IPS-NIHi7 (cell line): ENCODE data around the gene CXCL16.
"Not testable (repeated sequence)": the region's sequence is repeated elsewhere in the genome, so short reads cannot be mapped to it uniquely, and the experiment has no call there.

Source experiments
- DNase-seq: peaks from one replicate; pipeline ENCODE4 v3.0.0; 2012; ENCODE audit warnings: mixed read lengths; ENCODE audit errors: extremely low spot score

The CXCL16 gene

DNA sequence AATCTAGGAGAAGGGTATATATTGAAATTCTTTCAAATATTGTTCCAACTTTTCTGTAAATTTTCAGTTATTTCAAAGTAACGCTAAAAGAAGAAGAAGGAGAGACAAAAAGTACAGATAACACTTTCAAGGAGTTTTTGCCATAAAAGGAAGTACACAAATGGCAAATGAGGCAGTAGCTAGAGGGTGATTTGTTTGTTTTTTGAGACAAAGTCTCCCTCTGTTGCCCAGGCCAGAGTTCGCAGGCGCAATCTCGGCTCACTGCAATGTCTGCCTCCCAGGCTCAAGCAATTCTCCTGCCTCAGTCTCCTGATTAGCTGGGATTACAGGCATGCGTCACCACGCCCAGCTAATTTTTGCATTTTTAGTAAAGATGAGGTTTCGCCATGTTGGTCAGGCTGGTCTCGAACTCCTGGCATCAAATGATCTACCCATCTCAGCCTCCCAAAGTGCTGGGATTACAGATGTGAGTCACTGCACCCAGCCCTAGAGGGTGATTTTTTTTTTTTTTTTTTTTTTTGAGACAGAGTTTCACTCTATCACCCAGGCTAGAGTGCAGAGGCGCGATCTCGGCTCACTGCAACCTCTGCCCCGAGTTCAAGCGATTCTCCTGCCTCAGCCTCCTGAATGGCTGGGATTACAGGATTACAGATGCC is 40.2 kb downstream of the CXCL16 start:
- DNase-seq: not testable (repeated sequence)

DNA sequence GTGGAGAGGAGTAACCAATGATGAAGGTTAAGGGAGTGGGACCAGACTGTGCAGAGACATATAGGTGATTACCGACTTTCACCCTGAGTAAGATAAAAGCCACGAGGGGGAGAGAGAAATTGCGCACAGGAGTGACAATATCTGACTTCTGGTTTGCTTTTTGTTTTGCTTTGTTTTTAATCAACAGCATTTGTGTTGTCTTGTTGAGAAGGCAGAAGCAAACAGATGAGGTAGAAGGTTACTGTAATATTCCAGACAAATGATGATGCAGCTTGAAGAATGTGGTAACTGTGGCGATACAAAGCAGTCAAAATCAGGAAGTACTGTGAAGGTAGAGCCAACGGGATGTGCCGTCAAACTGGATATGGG is 43.3 kb downstream of the CXCL16 start:
- DNase-seq: no peak

GRCh38 chr17:4693416-4693815 is 46.3 kb downstream of the CXCL16 start:
- no peak for DNase-seq

DNA sequence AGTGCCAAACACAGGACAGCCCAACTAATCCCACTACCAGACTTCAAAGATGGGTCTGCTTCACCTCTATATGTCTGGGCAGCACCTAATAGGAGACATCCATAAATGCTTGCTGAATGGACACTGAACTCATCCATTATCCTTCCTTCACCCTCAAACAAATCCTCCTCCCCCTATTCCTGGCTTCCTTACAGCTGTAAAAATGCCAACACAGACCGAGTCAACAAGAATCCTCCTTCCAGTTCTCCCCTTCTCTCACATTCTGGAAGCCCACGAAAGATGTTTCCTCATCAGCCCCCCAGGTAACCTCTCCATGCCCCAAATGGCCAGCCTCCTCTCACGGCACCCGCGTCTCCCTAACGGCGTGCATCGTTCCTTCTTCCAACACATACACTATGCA is 48.0 kb downstream of the CXCL16 start:
- DNase-seq: no peak

- no peak for DNase-seq
Observed at GRCh38 chr17:4690745-4691144, 49.0 kb downstream of the CXCL16 start.

DNA sequence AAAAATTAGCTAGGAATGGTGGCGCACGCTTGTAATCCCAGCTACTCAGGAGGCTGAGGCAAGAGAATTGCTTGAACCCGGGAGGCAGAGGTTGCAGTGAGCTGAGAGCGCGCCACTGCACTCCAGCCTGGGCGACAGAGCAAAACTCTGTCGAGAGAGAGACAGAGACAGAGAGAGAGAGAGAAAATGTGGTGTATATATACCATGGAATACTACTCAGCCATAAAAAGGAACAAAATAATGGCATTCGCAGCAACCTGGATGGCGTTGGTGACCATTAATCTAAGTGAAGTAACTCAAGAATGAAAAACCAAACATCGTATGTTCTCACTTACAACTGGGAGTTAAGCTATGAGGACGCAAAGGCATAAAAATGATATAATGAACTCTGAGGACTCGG is 49.9 kb downstream of the CXCL16 start:
- not testable (repeated sequence) for DNase-seq

DNA sequence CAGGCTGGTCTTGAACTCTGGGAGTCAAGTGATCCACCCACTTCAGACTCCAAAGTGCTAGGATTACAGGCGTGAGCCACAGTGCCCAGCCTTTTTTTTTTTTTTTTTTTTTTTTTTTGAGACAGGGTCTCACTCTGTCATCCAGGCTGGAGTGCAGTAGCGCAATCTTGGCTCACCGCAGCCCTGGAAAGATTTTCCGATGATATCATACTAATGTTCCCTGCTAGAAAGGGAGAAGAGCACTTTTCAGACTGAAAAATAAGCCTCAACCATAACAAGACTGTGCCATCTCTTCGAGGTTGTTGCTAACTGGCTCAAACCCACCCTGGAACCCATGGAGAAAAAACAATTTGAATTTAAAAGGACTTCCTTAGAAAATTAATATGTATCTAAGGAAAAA is 56.0 kb downstream of the CXCL16 start:
- DNase-seq: not testable (repeated sequence)
